Cardiac muscle cell (in vitro differentiated cells and primary cell): ENCODE measurements around the gene ERC1. TPM values are rescaled to one million over a fixed set of nuclear protein-coding genes. Genes with fewer than 3 reads are reported as not detected.

ENCODE experiments used
- DNase-seq, 2 donors: peaks; one replicate each; pipeline versions ENCODE4 v3.0.0 to v3.0.0-alpha.2; 2010 to 2017; ENCODE audit warnings: low read depth in 1 of 2, low spot score in 1 of 2
- H3K27ac ChIP-seq: fragments of 200-600 bp; sonication (generic); 2 replicates; pipeline ENCODE4 v1.5.1; 2016
- H3K27me3 ChIP-seq: fragments of 200-600 bp; sonication (generic); 2 replicates; pipeline ENCODE4 v1.6.0; 2016; ENCODE audit warnings: control low read depth
- H3K36me3 ChIP-seq: fragments of 200-600 bp; sonication (generic); 2 replicates; pipeline ENCODE4 v1.5.1; 2016; ENCODE audit warnings: control low read depth
- H3K4me1 ChIP-seq: fragments of 200-600 bp; sonication (generic); 2 replicates; pipeline ENCODE4 v1.8.1; 2017; ENCODE audit warnings: low read depth, mild to moderate bottlenecking, mixed run types
- H3K4me3 ChIP-seq: fragments of 200-600 bp; sonication (generic); 2 replicates; pipeline ENCODE4 v1.5.1; 2016; ENCODE audit warnings: mild to moderate bottlenecking
- H3K9me3 ChIP-seq: fragments of 200-600 bp; sonication (generic); 2 replicates; pipeline ENCODE4 v1.5.1; 2017; ENCODE audit warnings: low read depth, mild to moderate bottlenecking, control low read depth
- CTCF ChIP-seq: IDR thresholded peaks from 2 replicates; pipeline ENCODE4 v1.5.1; 2012; ENCODE audit warnings: low read depth, mild to moderate bottlenecking, low read length
- polyA plus RNA-seq: library from polyadenylated mRNA; unstranded; fragments of >200 nt; fragmentation: Nextera tagmentation; extraction: Ambion mirVana; gene quantifications from 2 replicates; pipeline ENCODE4 v1.2.1, GENCODE V29; 2016
- total RNA-seq: library from RNA; depleted of rRNA; stranded (reverse); fragments of >200 nt; gene quantifications from 2 replicates; pipeline ENCODE4 v1.2.3, GENCODE V29; 2016

The ERC1 gene
- total and polyA plus RNA-seq, 2 experiments from 2014 or later: 34.1 to 46.3 TPM

GRCh38 chr12:1435044-1435443, 444.0 kb downstream of the ERC1 start:
- Histone ChIP-seq H3K27ac (peak overlapping the region; percentile 98), H3K36me3 (no peaks in the 10 kb centered on the region), H3K27me3 (no peaks in the 10 kb centered on the region), H3K4me1 (peaks cover 57% of the 10 kb centered on the region), H3K4me3 (no peak overlapping the region), H3K9me3 (no peaks in the 10 kb centered on the region)
- no peak for DNase-seq
- TF ChIP-seq CTCF: no peak

GRCh38 chr12:1435456-1435855, 444.4 kb downstream of the ERC1 start:
- DNase-seq: peak in 1 of 2 donors; percentile 10
- Histone ChIP-seq H3K27me3 (no peaks in the 10 kb centered on the region), H3K4me1 (peaks cover 57% of the 10 kb centered on the region), H3K27ac (peak overlapping the region; percentile 98), H3K36me3 (no peaks in the 10 kb centered on the region), H3K4me3 (no peak overlapping the region), H3K9me3 (no peaks in the 10 kb centered on the region)
- no peak for TF ChIP-seq CTCF

GRCh38 chr12:1436015-1436414, 445.0 kb downstream of the ERC1 start:
- Histone ChIP-seq H3K4me1 (peaks cover 57% of the 10 kb centered on the region), H3K36me3 (no peaks in the 10 kb centered on the region), H3K9me3 (no peaks in the 10 kb centered on the region), H3K4me3 (no peak overlapping the region), H3K27ac (peak overlapping the region; percentile 98), H3K27me3 (no peaks in the 10 kb centered on the region)
- DNase-seq: peak in 1 of 2 donors; percentile 15
- no peak for TF ChIP-seq CTCF

GRCh38 chr12:1436981-1437380, 446.0 kb downstream of the ERC1 start:
- Histone ChIP-seq H3K27me3 (no peaks in the 10 kb centered on the region), H3K9me3 (no peaks in the 10 kb centered on the region), H3K4me1 (peaks cover 60% of the 10 kb centered on the region), H3K4me3 (no peak overlapping the region), H3K36me3 (no peaks in the 10 kb centered on the region), H3K27ac (peak overlapping the region; percentile 98)
- peak in 1 of 2 donors; percentile 75 for DNase-seq
- no peak for TF ChIP-seq CTCF

- Histone ChIP-seq H3K4me3 (no peak overlapping the region), H3K4me1 (peaks cover 78% of the 10 kb centered on the region), H3K27me3 (no peaks in the 10 kb centered on the region), H3K27ac (peak overlapping the region; percentile 98), H3K36me3 (no peaks in the 10 kb centered on the region), H3K9me3 (no peaks in the 10 kb centered on the region)
- no peak for DNase-seq
- no peak for TF ChIP-seq CTCF
Observed at GRCh38 chr12:1439201-1439600, 448.2 kb downstream of the ERC1 start.

- peak in 1 of 2 donors; percentile 65 for DNase-seq
- no peaks in the 10 kb centered on the region for H3K9me3 ChIP-seq
- no peak for TF ChIP-seq CTCF
- no peak overlapping the region for H3K4me3 ChIP-seq
- no peaks in the 10 kb centered on the region for H3K27me3 ChIP-seq
- peak overlapping the region; percentile 98 for H3K27ac ChIP-seq
- peaks cover 76% of the 10 kb centered on the region for H3K4me1 ChIP-seq
- H3K36me3 ChIP-seq: no peaks in the 10 kb centered on the region
Observed at GRCh38 chr12:1439687-1440086, 448.7 kb downstream of the ERC1 start.
